CD1c-positive myeloid dendritic cell (primary cell): ENCODE measurements around the gene WDR77.

Experiments
- DNase-seq: peaks from one replicate; pipeline ENCODE4 v3.0.0-alpha.2; 2016; ENCODE audit errors: extremely low spot score

WDR77 gene

DNA sequence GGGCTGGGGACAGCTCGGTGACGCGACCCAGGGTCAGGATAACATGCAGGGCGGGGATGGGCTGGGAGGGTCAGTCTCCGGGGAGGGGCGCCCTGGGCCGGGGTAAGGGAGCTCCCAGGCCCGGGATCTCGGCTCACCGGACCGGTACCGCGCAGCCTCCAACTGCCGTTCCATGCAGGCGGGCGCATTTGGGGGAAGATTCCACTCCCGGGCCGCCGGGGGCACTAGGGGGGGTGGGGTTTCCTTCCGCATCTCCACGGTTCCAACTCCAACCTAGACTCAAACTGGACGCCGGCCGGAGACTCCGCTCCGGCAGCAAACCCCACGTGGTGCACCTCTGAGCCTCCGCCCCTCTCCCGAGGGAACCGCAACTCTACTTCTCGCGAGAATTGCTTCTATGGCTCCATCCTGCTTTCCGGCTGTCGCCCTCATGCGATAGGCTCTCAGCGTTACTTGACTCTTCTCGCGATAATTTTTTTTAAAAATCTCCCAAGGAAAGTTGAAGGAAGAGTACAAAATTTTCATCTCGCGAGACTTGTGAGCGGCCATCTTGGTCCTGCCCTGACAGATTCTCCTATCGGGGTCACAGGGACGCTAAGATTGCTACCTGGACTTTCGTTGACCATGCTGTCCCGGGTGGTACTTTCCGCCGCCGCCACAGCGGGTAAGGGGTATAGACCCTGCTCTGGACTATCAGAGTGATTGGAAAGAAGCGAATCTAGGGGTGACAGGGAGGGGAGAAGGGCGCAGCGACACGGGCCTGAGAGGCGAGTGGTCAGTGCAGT is at the start of gene WDR77, which contains the start of gene ATP5PB:
TSS of gene WDR77 (minus strand) at position 339 of the 785 bp plus-strand sequence. CDS start at position 252, 87 bp downstream.
TSS of gene ATP5PB (plus strand) at position 547 of the 785 bp plus-strand sequence. CDS start at position 625, 78 bp downstream.
- DNase-seq: peak; percentile 100

DNA sequence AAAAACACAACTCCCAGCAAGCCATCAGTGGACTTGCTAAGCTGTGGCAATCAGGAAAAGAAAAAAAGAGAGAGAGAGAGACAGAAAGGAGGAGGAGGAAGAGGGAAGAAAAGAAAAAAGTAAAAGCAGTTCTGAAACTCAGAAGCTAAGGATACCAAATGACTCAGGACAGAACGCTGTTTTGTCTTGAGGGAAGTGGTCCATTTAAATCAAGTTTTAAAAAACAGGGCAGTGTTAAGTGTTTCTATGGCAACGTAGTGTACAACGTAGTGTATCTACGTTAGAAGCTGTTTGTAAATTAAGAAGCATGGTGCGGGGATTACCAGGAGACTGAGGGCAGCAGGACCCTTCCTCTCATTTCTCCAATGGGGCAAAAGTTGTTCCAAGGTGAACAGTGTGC is 48.5 kb upstream of the WDR77 start:
- DNase-seq: peak; percentile 80

DNA sequence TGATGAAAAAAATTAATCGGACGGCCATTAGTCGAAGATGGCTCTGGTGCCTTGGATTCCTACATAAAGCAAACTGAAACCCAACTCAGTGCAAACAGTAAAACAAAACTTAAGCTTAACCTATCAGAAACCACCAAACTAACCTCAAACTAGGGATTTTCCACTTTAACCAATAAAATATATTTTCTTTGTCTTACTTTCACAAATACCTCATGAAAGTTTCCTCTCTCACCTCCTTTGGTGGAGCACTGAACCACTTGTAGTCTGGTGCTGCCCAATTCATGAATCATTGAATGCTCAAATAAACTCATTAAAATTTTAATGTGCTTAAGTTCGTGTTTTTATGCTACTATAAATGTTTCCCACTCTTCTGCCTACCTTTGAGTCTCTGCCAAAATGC is 47.3 kb upstream of the WDR77 start:
- no peak for DNase-seq

DNA sequence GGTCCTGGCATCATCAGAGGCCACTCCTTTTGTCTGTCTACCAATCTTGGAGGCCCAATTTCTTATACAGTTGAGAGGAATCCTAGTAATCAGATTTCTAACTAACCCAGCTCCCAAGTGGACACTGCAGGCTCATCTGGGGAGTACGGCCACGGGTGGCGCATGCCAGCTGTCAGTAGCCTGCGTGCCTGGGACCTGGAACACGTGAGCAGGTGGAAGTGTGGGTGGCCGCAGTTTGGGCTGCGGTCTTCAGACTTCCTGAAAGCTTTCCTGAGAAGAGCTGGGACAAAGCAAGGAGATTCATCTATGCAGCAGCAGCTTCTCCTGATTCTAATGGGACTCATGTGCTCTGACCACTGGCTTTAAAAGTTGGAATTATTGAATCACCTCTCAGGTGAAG is 42.0 kb upstream of the WDR77 start:
- peak; percentile 70 for DNase-seq

DNA sequence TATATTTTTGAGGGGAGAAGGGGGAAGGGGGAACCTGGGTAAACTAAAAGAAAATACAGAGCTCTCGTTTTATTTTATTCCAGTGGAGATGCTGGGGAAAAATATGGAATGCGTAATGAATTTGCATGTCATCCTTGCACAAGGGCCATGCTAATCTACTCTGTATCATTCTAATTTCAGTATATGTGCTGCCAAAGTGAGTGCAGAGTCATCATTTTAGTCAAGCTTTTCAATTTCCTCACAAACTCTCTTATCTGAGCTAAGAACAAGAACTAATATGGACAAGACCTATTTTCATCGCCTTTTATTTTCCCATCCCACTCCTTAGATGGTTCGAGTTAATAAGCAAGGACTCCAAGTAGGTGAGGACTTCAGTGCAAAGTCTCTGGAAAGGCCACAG is 41.2 kb upstream of the WDR77 start:
- no peak for DNase-seq

DNA sequence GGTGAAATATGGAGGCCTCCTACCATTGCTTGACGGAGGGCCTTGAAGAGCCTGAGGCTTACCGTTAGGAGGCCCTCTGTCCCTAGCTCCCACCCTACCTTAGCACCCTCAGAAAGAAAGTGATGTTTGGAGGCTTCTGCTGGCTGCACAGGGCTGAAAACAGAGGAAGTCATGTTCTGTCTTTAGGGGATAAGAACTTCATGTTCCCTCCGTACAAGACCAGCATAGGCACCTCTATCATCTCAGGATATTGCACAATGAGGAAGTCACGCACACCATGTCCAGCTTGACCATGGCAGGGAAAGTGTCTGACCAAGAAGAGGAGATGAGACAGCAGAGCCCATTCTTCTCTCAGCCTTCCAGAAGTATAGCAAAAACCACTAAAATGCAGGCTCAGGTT is 40.5 kb upstream of the WDR77 start:
- DNase-seq: peak; percentile 69

DNA sequence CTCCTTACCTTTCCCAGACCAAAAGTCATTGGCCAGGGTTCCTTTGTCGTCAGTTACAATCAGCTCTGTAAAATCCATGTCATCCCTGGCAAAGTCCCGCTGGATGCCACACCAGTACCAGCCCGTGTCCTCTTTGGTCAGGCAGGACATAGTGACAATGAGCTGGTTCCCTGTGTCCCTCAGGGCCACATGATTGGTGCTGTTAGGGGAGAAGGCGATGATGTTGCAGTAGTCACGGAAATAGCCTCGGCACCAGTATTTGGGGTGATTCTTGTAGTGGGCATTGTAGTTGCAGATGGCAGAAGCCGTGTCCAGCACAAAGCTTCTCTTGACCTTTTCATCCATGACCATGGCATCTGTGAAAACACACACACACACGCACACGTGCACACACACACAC is 39.6 kb upstream of the WDR77 start:
- no peak for DNase-seq

DNA sequence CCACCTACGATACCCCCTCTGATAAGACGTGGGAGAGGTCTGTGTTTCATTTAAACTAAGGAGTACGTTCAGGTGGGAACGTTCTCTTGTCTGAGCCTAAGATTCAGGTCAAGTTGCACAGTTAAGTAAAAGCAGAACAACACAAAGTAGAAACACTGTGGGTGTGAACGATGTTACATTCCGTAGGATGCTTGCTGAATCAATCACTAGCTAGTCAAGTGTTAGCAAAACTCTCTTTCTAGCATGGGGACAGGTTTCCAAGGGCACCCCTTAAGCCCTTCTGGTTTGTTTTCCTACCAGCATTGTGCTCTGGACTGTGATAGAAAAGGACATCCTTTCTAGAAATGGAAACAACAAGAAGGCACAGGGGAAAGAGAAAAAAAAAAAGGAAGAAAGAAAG is 38.1 kb upstream of the WDR77 start:
- DNase-seq: peak; percentile 66

DNA sequence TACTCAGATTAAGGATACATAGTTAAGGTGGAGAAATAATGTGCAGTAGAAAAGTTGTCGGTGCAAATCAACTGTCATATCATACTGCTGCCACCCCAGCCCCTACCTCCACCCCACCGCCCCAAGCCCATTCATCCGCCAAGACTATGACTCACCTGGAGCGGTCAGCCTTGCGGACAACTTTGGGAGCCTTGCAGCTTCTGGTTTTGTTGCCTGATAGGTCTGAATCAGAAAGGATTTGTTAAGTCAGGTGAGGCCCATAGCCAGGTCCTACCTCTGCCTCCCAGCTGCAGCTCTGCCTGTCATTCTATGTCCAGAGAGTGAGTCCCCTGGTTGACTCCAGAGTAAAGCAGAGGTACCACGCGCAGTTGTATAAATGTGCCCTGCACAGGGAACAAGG is 37.4 kb upstream of the WDR77 start:
- no peak for DNase-seq

DNA sequence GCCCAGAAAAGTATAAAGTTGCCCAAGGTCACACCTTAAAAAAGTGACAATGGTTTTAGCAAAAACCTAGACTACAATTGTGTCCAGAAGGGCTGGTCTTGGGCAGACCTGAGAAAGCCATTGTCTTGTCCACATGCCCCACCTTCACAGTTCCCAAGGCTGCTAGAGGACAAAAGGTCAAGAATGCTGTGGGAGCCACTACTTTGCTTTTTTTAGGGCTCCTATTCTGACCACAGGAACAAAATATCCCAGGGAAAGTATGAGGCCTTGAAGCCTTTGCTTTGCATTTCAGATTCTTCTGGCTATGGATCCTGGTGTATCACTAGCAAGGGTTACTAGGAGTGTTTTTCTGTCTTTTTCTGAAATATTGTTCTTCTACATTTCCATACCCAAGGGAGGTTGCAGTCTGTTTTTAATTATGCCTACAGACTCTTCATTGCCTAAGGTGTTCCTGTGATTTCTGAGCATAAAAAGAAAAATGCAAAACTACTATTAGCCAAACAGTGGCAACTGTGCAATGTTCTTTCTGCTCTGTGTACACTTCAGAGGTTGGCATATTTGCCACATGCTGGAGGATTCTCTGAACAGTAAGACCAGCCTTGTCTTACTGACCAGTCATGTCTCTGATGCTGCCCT is 35.5 kb upstream of the WDR77 start:
- no peak for DNase-seq

DNA sequence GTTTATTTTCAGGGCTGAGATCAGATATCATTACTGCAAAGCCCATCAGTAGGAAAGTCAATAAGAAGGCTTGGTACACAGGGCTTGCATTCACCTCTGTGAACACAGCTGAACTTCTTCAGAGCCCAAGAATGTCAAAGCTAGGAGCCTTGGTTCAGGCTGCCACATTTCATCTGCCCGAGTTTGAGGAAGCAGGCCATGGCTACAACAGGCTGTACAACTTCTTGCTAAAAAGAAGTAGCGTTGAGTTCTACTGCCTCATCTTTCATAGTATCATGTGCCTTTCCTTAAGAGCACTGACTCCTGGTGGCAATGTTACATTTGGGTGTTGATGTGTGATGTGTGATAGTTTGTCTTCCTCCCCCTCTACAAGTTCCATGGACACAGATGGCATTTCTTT is 34.8 kb upstream of the WDR77 start:
- DNase-seq: no peak

DNA sequence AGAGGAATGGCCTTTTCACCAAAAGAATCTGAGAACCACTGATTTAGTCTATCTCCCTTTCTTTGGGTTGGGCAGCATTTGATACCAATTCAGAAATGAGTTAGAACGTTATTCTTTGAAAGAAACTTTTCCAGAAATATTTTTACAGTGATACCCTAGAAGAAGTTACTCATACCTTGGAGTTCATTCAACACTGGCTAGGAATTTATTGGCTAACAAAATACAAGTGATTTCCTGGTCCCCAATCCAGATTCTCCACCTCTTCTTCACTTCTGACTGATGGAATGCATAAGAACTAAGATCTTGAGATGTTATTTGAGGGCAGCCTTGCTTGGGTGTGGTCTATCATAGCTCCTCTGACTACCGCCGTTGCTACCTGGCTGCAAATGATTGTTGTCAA is 34.1 kb upstream of the WDR77 start:
- no peak for DNase-seq

DNA sequence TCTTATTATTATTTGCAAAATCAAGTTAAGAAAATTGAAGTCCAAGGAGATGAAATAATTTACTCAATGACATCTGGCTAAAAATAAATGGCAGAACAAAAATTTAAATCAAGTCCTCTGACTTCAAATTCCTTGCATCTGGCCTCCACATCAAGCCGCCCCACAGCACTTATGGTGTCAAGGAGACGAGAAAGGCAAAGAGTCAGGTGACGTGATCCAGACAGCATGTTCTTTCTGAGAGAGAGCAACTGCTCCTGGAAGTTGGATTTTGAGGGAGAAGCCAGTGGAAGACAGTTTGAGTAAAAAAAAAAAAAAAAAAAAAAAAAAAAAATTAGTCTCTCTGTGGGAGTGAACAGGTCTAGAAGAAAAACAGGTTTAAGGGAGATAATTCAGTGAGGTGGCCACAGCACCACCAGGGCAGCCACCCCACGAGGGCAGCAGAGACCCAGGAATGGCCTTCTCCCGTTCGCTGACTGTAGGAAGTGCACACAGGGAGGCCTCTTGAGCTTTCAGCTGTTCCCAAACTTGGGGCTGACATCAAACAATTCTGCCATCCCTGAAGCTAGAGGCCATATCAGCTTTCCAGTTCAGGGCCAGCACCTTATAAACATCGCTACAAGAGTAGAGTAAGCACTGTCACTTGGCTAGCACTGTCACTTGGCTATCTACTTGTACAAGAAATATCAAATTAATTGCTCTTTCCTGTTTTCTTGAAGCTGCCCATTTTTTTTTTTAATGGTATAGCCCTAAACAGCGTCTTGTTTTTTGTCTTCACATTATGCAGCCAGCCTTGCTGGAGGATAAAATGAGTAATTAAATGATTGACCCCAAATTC is 32.5 kb upstream of the WDR77 start:
- DNase-seq: peak; percentile 82

DNA sequence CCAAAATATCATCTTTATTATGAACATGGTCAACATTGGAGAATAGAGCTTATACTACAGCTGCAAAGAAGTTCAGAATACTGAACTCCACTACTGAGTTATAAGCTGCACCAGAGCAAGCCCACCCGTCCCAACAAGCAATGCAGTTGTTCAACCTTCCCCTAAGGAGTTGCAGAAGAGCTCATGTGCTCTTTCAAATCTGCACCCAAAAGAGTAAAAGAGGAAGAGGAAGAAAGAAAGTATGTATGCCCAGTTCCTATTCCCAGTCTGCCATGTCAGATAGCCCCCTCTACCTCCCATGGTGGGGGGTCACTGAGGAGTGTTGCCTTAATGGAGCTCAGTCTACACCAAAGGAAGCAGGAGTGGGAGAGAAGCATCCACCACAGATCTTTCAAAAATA is 31.6 kb upstream of the WDR77 start:
- peak; percentile 56 for DNase-seq

DNA sequence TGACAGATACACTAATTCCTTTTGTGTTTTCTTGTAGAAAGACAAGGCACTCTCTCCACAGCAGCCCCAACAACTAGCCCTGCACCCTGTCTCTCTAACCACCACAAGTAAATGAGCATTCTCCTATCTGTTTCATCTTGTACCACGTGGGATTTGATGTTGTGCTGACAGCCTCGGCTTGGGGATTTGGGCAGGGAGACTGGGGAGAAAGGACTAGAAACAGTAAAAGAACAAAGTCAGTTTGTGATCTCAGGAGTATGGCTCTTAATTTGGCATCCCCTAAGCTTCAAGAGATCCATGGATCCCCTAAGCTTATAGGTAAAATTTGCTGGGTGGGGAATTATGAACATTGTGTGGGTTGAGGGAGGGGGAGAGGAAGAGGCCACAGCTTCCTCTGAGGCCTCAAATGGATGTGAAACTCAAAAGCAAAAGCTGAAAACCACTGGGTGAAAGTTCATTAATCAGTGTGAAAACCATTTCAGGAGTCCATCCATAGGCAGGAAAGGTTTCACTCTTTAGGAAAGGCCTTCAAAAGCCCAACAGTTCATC is 27.8 kb upstream of the WDR77 start:
- peak; percentile 73 for DNase-seq

DNA sequence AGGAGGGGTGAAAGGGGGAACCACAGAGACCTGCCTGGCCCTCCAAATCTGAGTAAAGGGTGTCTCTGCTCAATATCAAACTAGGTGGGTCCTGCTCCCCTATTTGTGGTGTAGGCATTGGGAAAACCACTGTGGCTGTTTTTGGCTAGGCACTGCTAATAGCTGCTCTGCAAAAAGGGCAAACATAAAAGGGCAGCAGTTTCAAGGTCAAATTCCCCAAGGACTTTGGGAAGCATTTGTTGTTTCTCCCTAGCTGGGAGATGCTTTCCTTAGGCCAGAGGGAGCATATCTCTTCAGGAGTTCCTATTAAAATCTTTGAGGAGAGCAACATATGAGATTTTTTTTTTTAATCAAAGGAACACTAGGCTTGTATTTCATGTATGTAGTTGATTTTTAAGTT is 27.2 kb upstream of the WDR77 start:
- no peak for DNase-seq

DNA sequence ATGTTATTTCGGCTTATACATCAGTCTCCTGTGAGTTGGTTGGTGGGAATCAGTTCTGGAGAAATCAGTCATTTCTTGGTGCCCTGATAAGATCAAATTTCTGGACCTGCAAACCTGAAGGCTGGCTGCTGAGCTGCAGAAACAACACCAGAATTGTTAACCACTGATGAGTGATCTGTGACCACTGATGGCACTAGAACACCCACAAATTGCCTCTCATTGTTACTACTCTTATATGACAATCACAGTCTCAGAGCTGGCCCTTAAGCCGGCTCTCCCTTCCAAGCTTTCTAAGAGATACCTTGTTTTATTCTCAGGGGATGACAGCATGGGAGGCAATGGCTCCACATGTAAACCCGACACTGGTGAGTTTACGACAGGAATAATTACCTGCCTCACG is 26.6 kb upstream of the WDR77 start:
- DNase-seq: no peak

DNA sequence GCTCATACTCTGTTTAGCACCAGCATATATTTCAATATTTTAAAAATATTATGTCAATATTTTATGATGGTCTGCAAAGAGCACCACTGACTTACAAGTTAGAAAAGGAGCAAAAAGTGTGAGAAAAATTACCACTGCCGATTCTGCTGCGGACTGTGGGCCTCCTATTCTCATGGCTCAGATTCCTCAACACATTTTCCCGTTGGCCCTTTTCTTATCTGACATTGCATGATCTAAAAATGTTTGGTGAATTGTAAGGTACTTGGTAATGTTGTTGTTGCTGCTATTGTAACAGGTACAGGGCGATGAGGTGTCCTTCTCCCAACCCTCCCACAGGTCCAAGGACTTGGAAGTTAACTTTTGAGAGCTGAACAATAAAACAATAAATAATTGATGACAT is 25.5 kb upstream of the WDR77 start:
- DNase-seq: no peak

DNA sequence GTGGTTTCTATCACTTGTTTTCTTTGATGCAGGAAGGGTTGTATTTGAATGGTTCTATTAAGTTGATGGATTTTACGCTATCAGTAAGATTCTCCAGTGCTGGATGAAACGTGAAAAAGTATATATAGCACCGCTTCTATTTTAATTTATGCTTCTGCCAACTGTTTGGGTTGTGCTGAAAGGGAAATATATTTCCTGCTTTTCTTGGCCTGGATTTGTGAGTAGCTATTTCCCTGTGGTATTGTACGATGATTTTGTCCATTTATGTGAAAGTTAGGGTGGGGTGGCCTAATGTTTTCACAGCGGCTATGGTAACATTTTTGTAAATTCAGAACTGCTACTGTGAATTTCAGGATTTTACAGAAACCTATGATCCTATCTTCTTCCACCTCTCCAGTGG is 25.1 kb upstream of the WDR77 start:
- no peak for DNase-seq

DNA sequence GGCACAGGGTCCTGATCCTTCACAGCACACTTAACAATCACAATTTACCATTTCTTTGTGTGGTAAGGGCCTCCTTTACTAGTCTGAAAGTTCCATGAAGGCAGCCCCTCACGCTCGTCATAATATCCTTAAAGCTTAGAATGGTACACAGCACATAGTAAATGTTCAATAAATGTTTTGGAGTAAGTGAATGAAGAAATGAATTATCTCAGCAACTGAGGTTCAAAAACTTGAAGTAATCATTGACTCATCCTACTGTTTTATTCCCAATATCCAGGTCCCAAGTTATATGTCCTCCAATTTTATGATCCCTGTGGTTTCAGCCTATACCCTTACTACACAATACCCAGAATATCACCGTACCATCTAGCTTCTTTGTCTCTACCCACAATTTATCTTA is 22.5 kb upstream of the WDR77 start:
- no peak for DNase-seq

DNA sequence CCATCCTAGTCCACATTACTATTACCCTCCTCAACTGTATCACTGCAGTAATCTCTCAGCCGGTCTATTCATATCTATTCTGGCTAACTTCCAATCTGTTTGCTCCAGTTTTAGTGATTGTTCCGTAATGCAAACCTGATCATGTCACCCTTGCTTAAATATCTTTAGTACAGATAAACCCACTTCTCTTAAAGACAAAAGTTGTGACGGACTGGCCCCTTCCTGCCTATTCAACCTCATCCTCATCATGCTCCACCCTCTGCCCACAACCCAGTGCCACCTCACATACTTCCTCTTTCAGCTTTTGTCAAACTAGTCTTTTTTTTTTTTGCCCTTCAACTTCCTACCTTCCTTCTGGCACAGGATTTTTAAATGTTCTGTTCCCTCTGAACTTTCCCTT is 22.0 kb upstream of the WDR77 start:
- DNase-seq: peak; percentile 93

DNA sequence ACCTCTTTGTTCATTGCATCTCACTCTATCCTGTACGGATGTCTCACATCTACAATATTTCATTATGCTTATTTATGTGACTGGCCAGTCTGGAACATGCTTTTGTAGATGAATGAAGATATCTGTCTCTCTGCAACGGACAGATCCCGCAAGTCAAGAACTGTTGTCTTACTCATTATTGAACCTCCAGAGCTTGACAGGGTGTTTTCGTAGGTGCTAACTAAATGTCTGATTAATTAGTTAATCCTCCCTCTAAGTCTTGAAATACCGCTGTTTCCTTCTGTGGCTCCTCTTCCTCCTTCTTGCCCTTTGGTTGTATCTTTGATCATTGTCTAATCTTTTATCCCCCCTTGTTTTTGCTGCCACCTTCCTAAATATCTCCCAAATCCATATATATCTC is 21.5 kb upstream of the WDR77 start:
- DNase-seq: no peak
